OCI-M1 (cell line): ENCODE data around the gene ITGB8.

Experiments used
- DNase-seq: peaks from one replicate; lab custom pipeline; 2025; lab: John Stamatoyannopoulos, UW

Gene ITGB8

DNA sequence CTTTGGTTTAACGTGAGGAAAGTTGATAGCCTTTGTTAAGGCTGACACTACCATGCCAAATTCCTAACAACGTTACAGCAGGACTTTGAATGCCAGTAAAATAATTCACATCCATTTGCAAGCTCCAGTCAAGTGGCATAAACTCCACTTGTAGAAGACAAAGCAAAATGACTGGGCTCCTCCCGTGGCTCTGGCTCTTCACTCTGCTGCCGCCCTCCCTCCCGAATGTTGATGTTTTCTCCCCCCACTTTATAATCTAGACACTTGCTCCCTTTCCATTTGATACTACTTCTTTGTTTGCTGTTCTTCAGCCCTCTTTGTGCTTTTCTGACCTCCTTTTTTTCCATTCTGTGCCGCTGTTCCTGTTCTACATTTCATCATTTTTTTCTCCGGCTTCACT is 22.8 kb upstream of the ITGB8 start:
- DNase-seq: no peak

DNA sequence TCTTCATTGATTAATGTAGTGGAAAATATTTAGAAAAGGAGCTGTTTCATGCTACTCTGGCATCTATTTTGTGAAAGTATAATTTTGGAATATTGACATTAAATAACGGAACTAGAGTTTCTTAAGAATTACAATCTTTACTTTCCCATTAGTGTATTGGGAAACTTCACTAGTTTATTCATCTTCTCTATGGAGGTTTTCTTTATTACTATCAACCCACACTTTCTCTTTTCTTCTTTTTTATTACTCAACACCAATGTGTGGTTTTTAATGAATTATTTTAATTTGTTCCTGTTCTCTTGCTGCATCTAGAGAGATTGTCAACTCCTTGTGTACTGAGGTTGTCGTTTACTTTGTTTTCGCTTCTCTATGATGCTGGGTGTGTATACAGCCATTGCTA is 20.4 kb upstream of the ITGB8 start:
- DNase-seq: no peak

DNA sequence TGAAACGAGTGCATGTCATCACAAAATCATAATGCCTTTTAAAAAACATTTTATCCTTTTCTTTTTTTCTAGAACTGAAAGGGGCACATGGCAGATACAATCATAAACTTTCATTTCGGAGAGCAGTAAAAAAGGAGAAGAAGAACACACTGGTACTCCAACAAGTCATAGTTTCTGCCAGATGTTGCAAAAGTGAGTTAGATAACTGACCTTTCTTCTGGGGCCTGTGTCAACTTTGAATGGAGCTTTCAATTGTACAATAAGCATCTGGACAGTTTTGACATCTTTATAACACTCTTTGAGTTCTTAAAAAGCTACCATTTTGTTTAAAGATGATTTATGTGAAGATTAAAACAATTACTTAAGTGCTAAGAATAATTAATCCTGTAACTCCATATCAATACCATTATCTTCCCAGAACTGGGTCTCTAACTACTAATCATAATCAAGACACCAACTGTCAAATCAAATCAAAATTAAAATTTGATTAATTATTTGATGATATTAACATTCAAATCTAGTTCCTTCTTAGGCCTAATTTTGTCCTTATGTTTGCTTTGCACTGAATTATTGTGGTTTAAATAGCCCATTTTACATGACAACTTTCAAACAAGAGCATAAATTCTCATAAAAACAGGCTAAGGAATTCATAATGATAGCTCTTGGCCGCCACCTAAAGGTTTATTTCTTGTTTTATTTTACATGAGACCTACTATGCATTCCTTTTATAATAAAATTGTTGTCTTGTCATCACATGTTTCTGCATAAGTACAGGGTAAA is 19.5 kb upstream of the ITGB8 start:
- peak; percentile 71 for DNase-seq

DNA sequence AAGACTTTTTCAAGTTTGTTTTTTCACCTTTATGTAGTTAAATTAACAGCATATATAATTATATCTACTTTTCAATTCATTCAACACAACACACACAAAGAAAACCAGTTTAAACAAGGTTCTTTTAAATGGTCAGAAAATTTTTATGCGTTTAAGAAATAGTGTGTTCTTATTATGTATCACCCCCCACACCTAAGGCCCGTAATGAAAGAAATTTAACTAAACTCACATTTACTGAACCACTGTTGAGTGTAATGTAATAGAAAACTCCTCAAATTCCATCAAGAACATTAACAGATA is 19.0 kb upstream of the ITGB8 start:
- DNase-seq: no peak

DNA sequence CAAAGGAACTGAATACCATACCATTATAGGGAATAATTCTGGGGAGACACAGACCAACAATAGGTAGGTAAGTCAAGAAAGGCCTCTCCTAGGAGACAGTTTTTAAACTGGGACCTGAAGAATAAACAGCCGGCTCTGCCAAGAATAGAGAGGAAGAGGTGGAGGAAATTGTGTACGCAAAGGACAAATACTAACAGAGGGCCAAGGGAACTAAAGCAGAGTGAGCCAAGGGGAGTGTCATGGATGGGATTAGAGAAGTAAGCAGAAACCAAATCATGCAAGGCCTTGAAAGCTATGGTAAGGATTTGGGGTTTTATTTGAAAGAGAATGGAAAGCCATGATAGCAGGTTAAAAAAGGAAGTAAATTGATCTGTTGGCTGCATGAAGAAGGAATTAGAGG is 18.1 kb upstream of the ITGB8 start:
- peak; percentile 77 for DNase-seq

DNA sequence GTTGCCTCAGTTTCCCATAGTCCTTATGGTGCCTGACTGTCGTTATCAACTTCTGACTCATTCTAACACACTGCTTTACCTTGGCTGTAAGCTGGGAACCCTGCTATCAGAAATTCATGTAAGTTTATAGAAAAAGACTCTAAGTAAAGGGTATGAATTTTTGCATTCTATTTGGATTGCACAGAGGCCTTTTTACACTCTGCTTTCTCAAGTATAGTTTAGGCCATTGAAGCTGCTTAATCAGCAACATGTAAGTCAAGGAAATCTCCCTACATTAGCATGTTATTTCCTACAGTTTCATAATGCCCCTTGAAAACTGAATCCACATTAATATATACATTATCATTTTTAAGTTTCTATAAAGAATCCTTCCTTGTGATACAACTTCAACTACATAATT is 17.1 kb upstream of the ITGB8 start:
- DNase-seq: no peak

DNA sequence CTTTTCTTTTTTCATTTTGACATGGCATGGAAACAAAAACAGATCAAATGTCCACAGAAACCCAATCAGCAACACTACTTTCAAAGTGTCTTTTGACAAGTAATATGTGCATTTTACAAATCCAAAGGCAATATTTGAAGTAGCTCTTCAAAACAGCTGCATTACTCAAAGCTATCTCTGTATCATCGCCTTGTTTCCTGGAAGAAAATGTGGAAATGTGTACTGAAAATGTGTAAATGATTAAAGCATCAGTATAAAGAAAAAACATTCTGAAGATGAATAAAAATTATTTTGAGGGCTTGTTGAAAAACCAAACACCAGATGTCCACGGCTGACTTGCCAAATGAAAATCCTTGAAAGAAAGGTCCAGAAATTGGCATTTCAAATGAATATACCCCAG is 16.5 kb upstream of the ITGB8 start:
- DNase-seq: no peak

DNA sequence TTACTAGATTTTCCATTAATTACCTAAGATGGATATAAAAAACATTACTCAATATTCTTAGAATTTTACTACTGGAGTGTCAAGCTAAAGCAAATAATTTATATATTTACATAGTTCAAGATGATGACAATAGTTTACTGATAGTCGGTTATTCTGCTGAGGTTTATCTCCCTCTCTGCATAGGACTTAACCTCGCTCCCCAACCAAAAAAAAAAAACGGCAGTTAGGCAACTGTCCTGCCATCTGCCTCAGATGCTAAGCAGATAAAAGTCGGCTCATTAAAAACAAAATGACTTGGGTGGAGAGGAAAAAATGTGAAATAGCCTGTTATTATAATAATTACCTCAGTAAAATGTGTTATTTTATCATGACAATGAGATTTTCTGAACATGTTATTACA is 14.0 kb upstream of the ITGB8 start:
- peak; percentile 43 for DNase-seq

DNA sequence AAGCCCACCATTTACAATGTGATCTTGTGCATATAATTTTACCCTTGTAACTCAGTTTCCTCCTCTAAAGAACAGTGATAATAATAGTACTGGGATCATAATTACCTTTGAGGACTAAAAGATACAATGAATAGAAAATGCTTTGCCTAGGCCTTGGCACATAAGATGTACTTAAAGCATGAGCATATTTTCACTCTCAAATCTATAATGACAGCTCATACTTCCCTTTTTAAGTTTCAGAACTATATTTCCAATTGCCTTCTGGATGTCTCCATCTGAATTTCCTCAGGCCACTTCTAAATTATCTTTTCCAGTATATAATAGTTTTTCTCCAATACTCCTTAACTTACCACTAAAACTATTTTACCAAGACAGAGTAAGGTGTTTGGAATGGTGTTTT is 13.3 kb upstream of the ITGB8 start:
- DNase-seq: peak; percentile 12

DNA sequence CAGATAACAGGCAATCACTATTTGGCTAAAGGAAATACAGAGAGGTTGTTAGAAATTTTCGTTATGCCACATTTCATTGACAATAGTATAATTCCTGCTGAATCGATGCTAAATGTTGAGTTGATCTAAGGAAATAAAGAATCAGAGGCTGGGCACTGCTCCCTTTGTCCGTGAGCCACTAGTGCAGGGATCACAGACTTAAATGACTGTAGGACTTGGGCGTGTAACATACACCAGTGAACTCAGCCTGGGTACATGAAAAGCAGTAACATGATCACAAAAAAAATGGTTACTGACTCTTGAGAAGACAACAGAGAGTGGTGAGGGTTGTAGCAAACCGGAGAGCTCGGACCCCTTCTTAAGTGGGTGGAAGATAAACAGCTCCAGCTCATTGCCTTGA is 11.8 kb upstream of the ITGB8 start:
- no peak for DNase-seq

DNA sequence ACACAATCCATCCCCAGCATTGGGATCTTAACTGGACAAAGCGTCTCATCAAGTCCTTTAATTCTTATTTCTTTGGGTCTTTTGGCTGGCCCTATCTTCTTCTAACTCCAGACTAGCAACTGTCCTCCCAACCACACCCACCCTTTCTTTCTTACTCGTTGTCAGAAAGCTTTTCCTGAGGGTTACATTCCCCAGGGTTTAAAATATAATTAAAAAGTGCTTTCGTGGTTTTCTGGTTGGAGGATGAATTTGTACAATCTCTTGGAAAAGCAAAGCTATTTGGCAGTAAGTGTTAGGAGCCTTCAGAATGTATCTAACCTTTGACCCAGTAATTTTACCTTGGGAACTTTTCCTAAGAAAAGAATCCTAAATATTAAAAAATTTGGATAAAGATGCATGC is 10.4 kb upstream of the ITGB8 start:
- DNase-seq: no peak

DNA sequence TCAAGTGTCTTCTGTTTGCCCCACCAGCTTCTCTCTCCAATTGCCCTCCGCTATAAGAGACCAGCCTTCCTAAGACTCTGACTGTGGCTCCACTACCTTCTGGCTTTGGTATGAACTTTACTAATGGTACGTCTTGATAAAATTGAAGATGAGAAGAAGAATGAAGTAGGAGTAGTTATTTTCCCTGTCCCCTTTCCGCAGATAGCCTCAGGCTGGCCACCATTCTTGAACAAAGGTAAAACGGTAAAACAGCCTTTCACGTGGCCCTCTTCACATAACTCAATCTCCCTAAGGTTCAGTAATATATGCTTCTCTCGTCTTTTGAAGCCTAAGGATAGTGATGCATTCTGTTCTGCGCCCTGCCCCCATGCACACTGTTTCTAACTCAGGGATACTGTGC is 9.9 kb upstream of the ITGB8 start:
- DNase-seq: no peak

DNA sequence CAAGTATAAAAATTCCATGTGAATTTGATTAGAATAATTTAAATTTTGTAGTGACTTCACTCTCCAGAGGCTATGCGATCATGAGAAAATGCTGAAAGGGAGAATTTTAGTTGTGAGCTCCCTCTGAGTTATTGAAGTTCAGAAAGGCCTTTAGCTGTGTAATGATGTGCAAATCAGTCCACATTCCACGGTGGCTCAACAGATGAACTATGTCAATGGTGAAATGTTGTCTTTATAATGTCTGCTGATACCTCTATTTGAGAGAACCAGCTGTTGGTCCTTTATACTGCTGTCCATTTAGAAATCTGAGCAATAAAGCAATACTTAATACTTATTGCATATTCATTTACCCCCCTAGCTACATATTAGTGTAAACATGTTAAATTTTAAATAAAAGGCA is 7.1 kb upstream of the ITGB8 start:
- DNase-seq: no peak

DNA sequence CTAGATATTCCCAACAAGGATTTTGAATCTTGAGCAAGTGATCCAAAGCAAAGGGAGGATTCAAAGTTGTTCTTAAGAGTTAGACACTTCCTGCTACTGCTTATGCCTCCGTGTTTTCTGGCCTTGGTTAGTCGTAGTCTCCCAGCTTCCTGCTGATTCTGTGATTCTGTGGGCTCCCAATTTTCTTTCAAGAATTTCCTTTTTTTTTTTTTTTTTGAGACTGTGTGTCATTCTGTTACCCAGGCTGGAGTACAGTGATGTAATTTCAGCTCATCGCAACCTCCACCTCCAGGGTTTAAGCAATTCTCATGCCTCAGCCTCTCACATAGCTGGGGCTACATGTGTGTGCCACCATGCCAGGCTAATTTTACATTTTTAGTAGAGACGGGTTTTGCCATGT is 4.4 kb upstream of the ITGB8 start:
- DNase-seq: no peak

DNA sequence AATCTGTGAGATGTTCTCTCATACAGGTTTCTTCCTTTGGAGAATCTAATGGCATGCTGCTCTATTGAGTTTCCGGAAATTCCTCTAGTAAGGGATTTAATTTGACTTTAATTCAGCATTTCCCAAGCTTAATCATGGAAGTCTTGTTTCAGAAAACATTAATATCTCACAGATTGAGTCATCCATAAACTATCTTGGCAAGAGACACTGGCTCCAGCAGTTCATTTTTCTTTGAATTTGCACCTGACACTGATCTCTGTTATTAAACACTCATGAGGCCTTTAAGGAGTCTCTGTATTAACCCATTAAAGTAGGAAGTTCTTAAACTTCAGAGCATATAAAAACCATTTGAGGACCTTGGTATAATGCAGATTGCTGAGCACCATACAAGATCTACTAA is 3.6 kb upstream of the ITGB8 start:
- no peak for DNase-seq

DNA sequence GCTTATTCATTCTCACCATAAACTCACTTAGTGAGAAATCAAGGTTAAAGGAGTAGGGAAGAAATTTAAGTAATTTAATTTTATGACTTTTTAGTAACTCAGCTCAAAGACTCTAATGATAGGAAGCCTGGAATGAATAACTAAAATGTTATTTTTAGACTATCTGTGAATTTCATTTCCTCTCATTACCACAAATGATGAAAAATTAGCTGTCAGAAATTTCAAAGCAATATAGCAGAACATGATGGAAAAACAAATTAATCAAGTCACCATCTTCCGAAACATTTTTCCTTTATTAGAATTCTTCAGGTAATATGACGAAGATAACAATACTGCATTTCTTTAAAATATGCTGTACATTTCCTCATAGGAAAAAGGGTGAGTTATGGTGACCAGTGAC is 2.7 kb upstream of the ITGB8 start:
- no peak for DNase-seq

DNA sequence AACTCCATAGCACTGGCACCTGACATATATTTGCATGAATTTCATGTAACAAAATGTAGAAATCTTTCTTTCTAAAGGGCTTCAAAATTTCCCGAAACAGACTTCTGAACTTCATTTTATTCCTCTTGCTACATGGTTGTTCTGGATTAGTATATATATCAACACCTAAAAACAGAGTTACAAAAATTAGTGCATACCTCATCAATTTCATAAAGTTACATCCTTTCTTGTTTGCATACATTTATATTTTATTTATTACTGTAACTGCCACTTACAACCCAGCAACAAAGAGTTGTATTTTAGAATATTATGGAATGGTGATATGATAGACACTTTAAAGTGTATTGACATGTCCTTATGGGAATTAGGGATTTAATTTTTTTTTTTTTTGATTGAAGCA is 2.0 kb upstream of the ITGB8 start:
- no peak for DNase-seq

DNA sequence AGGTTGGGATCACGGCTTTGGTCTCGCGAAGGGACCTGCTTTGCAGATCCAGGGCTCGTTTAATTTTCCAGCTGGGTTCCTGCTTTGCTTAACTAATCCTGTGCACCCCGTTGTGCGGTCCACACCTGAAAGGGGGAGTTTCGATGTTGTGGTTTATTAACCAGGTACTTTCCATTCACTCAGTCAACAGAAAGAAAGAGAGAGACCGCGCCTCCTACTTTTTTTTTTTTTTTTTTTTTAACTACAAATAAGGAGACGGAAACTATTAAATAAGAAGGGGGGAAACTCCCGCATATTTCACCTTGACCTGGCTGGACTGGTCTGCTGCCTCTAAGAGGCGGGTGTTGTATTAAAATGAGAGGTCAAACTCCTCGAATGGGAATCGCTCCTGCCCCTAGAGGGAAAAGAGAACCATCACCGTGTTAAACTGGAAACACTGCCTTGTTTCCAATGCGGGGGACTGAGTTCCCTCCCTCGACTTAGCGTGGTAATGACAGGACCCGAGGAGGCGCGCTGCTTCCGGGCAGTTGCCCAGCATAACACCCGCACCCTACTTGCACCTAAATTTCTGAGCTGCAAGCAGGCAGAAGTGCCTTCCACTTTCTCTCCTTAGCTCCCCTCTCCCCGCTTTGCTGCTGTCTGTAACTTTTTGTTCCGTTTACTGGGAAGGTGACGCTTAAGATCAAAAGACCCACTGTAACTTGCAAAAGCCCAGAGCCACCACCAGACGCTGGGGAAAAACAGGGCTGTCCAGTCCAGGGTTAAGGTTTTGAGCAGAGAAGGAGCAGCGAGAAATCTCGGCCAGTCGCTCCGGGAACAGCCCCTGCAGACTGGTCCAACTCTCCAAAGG is 1.1 kb upstream of the ITGB8 start:
- DNase-seq: peak; percentile 72

DNA sequence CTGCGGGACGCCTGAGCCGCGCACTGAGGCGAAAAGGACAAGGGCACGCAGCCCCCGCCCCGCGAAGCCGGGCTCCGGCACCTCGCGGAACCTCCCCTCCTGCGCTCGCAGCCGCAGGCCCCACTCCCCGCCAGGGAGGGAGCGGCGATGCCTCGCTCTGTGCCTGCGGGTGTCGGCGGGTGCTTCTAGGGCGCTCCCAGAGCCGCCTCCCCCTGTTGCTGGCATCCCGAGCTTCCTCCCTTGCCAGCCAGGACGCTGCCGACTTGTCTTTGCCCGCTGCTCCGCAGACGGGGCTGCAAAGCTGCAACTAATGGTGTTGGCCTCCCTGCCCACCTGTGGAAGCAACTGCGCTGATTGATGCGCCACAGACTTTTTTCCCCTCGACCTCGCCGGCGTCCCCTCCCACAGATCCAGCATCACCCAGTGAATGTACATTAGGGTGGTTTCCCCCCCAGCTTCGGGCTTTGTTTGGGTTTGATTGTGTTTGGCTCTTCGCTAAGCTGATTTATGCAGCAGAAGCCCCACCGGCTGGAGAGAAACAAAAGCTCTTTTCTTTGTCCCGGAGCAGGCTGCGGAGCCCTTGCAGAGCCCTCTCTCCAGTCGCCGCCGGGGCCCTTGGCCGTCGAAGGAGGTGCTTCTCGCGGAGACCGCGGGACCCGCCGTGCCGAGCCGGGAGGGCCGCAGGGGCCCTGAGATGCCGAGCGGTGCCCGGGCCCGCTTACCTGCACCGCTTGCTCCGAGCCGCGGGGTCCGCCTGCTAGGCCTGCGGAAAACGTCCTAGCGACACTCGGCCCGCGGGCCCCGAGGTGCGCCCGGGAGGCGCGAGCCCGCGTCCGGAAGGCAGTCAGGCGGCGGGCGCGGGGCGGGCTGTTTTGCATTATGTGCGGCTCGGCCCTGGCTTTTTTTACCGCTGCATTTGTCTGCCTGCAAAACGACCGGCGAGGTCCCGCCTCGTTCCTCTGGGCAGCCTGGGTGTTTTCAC is 519 bp downstream of the ITGB8 start:
- no peak for DNase-seq

DNA sequence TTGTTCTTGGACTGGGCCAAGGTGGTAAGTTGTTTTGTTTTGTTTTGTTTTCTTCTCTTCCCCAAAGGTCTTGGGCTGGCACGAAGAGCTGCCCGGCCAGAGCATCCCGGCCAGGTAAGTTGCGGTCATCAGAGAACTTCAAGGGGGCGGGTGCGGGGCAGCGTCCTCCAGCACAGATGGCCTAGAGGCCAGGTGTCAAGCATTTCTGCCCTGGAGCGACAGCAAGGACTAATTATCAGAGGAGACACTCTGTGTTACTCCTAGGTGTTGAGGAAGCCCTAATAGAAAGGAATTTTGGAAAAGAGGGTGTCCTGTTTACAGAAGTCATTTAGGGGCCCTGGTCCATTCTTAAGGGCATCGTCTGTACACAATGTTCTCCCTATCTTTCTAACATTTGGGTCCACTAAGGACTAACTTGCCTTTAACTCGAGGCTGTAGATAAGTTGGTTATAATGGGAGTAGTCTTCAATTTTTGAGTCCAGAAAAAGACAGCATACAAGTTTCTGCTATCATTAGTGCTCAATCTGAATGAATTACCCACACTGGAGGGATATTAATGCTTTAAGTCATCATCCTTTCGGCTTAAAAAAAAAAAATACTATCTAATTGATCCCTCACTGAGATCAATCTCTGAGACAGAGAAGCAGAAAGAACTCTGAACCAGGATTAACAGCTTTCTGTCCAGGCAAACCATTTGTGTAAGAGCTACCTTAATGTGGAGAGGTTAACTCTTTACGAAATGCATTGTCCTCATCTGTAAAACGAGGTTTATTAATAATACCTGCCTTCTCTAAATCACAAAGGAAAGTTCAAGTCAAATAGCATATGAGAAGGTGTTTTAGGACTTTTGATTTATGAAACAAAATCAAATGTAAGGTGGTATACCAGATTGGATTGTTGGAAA is 1.5 kb downstream of the ITGB8 start:
- no peak for DNase-seq

DNA sequence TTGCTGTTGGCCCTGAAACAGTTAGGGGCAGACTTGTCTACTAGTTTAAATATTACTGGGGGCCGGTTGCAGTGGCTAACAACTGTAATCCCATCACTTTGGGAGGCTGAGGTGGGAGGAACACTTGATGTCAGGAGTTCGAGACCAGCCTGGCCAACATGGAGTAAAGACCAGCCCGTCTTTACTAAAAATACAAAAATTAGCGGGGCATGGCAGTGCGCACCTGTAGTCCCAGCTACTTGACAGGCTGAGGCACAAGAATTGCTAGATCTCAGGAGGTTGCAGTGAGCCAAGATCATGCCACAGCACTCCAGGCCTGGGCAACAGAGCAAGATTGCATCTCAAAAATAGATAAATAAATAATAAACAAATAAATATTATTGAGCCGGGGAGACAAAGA is 7.6 kb downstream of the ITGB8 start:
- DNase-seq: no peak

DNA sequence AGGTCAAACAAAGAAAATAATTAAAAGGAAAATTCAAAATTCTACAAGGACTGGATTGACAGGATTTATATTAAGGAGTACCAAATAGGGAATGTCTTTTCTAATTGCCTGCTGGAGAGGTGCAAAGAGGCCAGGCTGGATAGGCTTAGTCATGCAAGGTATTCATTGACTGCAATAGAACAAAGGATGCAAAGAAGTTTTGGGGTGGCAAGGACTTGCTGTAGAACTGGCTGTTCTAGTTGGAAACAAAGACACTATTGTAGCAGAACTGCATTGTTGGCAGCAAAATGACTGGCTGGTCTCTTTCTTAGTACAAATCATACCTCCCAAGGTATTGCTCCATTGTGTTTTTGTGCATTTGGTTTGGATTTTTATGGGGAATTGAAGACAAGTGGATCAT is 10.1 kb downstream of the ITGB8 start:
- no peak for DNase-seq
